CD4-positive, alpha-beta memory T cell (primary cell): ENCODE measurements around the gene ISL2. TPM values are rescaled to one million over a fixed set of nuclear protein-coding genes. Genes with fewer than 3 reads are reported as not detected.

Experiments
- CTCF ChIA-PET: fragments of 350-600 bp; sonication (Branson Sonifier 250); formaldehyde crosslinking; loops from one replicate; lab custom pipeline; 2021; ENCODE audit warnings: inconsistent platforms; ENCODE audit not compliant: partially characterized antibody; lab: Charles Lee
- POLR2A ChIA-PET: fragments of 350-600 bp; sonication (Branson Sonifier 250); formaldehyde crosslinking; loops from one replicate; lab custom pipeline; 2021; ENCODE audit not compliant: partially characterized antibody; lab: Charles Lee
- DNase-seq, 5 donors: peaks; one replicate each; pipeline versions ENCODE4 v3.0.0 to v3.0.0-alpha.2; 2020 to 2022; ENCODE audit warnings: mixed read lengths in 1 of 5
- H3K27ac ChIP-seq: one replicate; pipeline ENCODE4 v1.7.0; 2013; ENCODE audit warnings: low read depth, low read length
- H3K27me3 ChIP-seq: 2 replicates; pipeline ENCODE4 v1.7.0; 2013; ENCODE audit warnings: mild to moderate bottlenecking, low read length, moderate library complexity; ENCODE audit not compliant: insufficient read depth
- H3K36me3 ChIP-seq: 2 replicates; pipeline ENCODE4 v1.7.0; 2013; ENCODE audit warnings: mild to moderate bottlenecking, low read length, moderate library complexity; ENCODE audit not compliant: insufficient read depth
- H3K4me1 ChIP-seq: 2 replicates; pipeline ENCODE4 v1.7.0; 2013; ENCODE audit warnings: mild to moderate bottlenecking, low read length, moderate library complexity; ENCODE audit not compliant: insufficient read depth
- H3K4me3 ChIP-seq, 2 donors: one replicate each; pipeline ENCODE4 v1.7.0; 2013; ENCODE audit warnings: low read length in 2 of 2, mild to moderate bottlenecking in 1 of 2
- H3K9me3 ChIP-seq, 2 donors: one replicate each; pipeline ENCODE4 v1.7.0; 2013; ENCODE audit warnings: low read length in 2 of 2, control low read depth in 1 of 2; ENCODE audit not compliant: control insufficient read depth in 1 of 2
- H3K27ac Mint-ChIP-seq, 7 donors: one replicate each; pipeline ENCODE4 v1.8.0; 2020 to 2021; ENCODE audit warnings: mixed read lengths in 7 of 7, mild to moderate bottlenecking in 6 of 7, inconsistent platforms in 3 of 7, moderate library complexity in 3 of 7
- H3K27me3 Mint-ChIP-seq, 2 donors: one replicate each; pipeline ENCODE4 v1.8.0; 2020 to 2021; ENCODE audit warnings: mixed read lengths in 2 of 2
- H3K36me3 Mint-ChIP-seq, 2 donors: one replicate each; pipeline ENCODE4 v1.8.0; 2020 to 2021; ENCODE audit warnings: mixed read lengths in 2 of 2, inconsistent platforms in 1 of 2, mild to moderate bottlenecking in 1 of 2
- H3K4me1 Mint-ChIP-seq, 4 donors: one replicate each; pipeline ENCODE4 v1.8.0; 2020 to 2021; ENCODE audit warnings: mixed read lengths in 4 of 4, mild to moderate bottlenecking in 1 of 4
- H3K4me3 Mint-ChIP-seq, 8 donors: one replicate each; pipeline ENCODE4 v1.8.0; 2020 to 2021; ENCODE audit warnings: mixed read lengths in 8 of 8, mild to moderate bottlenecking in 7 of 8, moderate library complexity in 6 of 8, inconsistent platforms in 3 of 8
- H3K9me3 Mint-ChIP-seq, 8 donors: one replicate each; pipeline ENCODE4 v1.8.0; 2020 to 2021; ENCODE audit warnings: mixed read lengths in 8 of 8, mild to moderate bottlenecking in 5 of 8, inconsistent platforms in 3 of 8, moderate library complexity in 1 of 8
- intact Hi-C: fragments of 100-400 bp; cut with micrococcal nuclease; formaldehyde crosslinking; loops from one replicate; pipeline ENCODE4 v1.15.1; 2023
- polyA plus RNA-seq, 2 donors: library from polyadenylated mRNA; unstranded; fragments of 300-500 nt; fragmentation: Illumina TruSeq; gene quantifications; one replicate each; pipeline ENCODE4 v1.2.3, GENCODE V29; 2021
- total RNA-seq, 2 experiments: library from RNA; stranded (reverse); gene quantifications; one replicate each; pipeline ENCODE4 v1.2.3, GENCODE V29; 2021

ISL2 gene
- total and polyA plus RNA-seq, 4 experiments from 2014 or later = not detected

- ChIA-PET CTCF (interaction anchor here (1.5 kb wide), 1 partner anchor 12 kb away, joined by 3 read pairs; the partner anchor contains the start of gene ETFA), POLR2A (no interaction called here)
- H3K4me1 ChIP-seq = peaks cover 4% of the 10 kb centered on the region
- intact Hi-C loops = no loop called here
- H3K9me3 ChIP-seq = no peaks in the 10 kb centered on the region
- Mint-ChIP-seq H3K9me3 (no peaks in the 10 kb centered on the region), H3K27me3 (no peaks in the 10 kb centered on the region), H3K36me3 (peaks cover 4 to 8% of the 10 kb centered on the region in 2 donors), H3K4me3 (no peak overlapping the region), H3K4me1 (peaks cover 19 to 39% (median 26%) of the 10 kb centered on the region in 4 donors), H3K27ac (no peak overlapping the region)
- no peaks in the 10 kb centered on the region for H3K27me3 ChIP-seq
- H3K27ac ChIP-seq = no peak overlapping the region
- H3K4me3 ChIP-seq = no peak overlapping the region
- no peaks in the 10 kb centered on the region for H3K36me3 ChIP-seq
- no peak for DNase-seq
These were observed 36.8 kb upstream of the ISL2 start for GRCh38 chr15:76299786-76300185.

GRCh38 chr15:76303909-76304308 lies 32.7 kb upstream of the ISL2 start:
- Mint-ChIP-seq H3K27me3 (no peaks in the 10 kb centered on the region), H3K4me1 (peaks cover 25 to 47% (median 34%) of the 10 kb centered on the region in 4 donors), H3K4me3 (no peak overlapping the region), H3K9me3 (peaks cover 0 to 2% (median 0%) of the 10 kb centered on the region in 8 donors), H3K27ac (no peak overlapping the region), H3K36me3 (peaks cover 1 to 12% of the 10 kb centered on the region in 2 donors)
- DNase-seq = no peak
- POLR2A ChIA-PET = no interaction called here
- H3K27me3 ChIP-seq = no peaks in the 10 kb centered on the region
- H3K27ac ChIP-seq = no peak overlapping the region
- peaks cover 9% of the 10 kb centered on the region for H3K4me1 ChIP-seq
- CTCF ChIA-PET = no interaction called here
- H3K9me3 ChIP-seq = no peaks in the 10 kb centered on the region
- H3K4me3 ChIP-seq = no peak overlapping the region
- intact Hi-C loops = no loop called here
- H3K36me3 ChIP-seq = no peaks in the 10 kb centered on the region

GRCh38 chr15:76309601-76310330 lies 26.8 kb upstream of the ISL2 start:
- H3K4me3 ChIP-seq = peak overlapping the region in 1 of 2 donors; percentile 74
- H3K36me3 ChIP-seq = no peaks in the 10 kb centered on the region
- peaks cover 5 to 8% of the 10 kb centered on the region in 2 donors for H3K36me3 Mint-ChIP-seq
- intact Hi-C loops = loop anchor here (2.0 to 10.0 kb wide), 2 partner anchors 35 to 1115 kb away; partner anchors contain the start of genes HMG20A and PEAK1
- no peak for DNase-seq
- ChIA-PET POLR2A (interaction anchor here (0.7 kb wide), 1 partner anchor 236 kb away, joined by 4 read pairs; no protein-coding TSS in a partner anchor), CTCF (interaction anchor here (1.1 kb wide), 1 partner anchor 16 kb away, joined by 4 read pairs; no protein-coding TSS in a partner anchor)
- no peak overlapping the region for H3K27ac ChIP-seq
- peaks cover 28 to 55% (median 41%) of the 10 kb centered on the region in 4 donors for H3K4me1 Mint-ChIP-seq
- H3K9me3 Mint-ChIP-seq = peaks cover 0 to 3% (median 0%) of the 10 kb centered on the region in 8 donors
- H3K27ac Mint-ChIP-seq = peak overlapping the region in 2 of 7 donors; percentile 46 to 92
- no peaks in the 10 kb centered on the region for H3K9me3 ChIP-seq
- H3K4me3 Mint-ChIP-seq = peak overlapping the region; percentile 7 to 96 (median 90)
- no peaks in the 10 kb centered on the region for H3K27me3 Mint-ChIP-seq
- no peaks in the 10 kb centered on the region for H3K27me3 ChIP-seq
- H3K4me1 ChIP-seq = peaks cover 21% of the 10 kb centered on the region

- Mint-ChIP-seq H3K4me3 (peak overlapping the region; percentile 88 to 96 (median 92)), H3K27ac (peak overlapping the region; percentile 15 to 94 (median 91)), H3K36me3 (peaks cover 3 to 5% of the 10 kb centered on the region in 2 donors), H3K27me3 (peaks cover 0 to 1% of the 10 kb centered on the region in 2 donors), H3K9me3 (peaks cover 0 to 3% (median 0%) of the 10 kb centered on the region in 8 donors), H3K4me1 (peaks cover 25 to 48% (median 36%) of the 10 kb centered on the region in 4 donors)
- ChIA-PET POLR2A (interaction anchor here (1.3 to 1.5 kb wide), 2 partner anchors 25 to 685 kb away, joined by 3 to 5 read pairs; partner anchors contain the start of gene PSTPIP1), CTCF (interaction anchor here (1.1 to 1.6 kb wide), 2 partner anchors 17 to 24 kb away, joined by 4 to 5 read pairs; no protein-coding TSS in a partner anchor)
- Histone ChIP-seq H3K27me3 (no peaks in the 10 kb centered on the region), H3K36me3 (no peaks in the 10 kb centered on the region), H3K9me3 (no peaks in the 10 kb centered on the region), H3K4me3 (peak overlapping the region; percentile 51 to 74), H3K4me1 (peaks cover 21% of the 10 kb centered on the region), H3K27ac (peak overlapping the region; percentile 72)
- DNase-seq = peak in 4 of 5 donors; percentile 8 to 44 (median 13)
- intact Hi-C loops = loop anchor here (1.0 to 10.0 kb wide), 3 partner anchors 24 to 1114 kb away; partner anchors contain the start of genes HMG20A and PEAK1
These were observed 26.0 kb upstream of the ISL2 start for GRCh38 chr15:76310475-76311099.

- peaks cover 0 to 1% of the 10 kb centered on the region in 2 donors for H3K27me3 Mint-ChIP-seq
- peak within 1 kb of the TSS; percentile 72 for H3K27ac ChIP-seq
- peaks cover 21% of the 10 kb centered on the region for H3K4me1 ChIP-seq
- H3K4me3 ChIP-seq = peak within 1 kb of the TSS; percentile 51 to 74
- H3K4me1 Mint-ChIP-seq = peaks cover 22 to 44% (median 33%) of the 10 kb centered on the region in 4 donors
- CTCF ChIA-PET = interaction anchor here (1.1 to 1.6 kb wide), 3 partner anchors 11 to 25 kb away, joined by 3 to 5 read pairs (median 4); no protein-coding TSS in a partner anchor
- intact Hi-C loops = loop anchor here (1.0 to 10.0 kb wide), 3 partner anchors 25 to 1113 kb away; partner anchors contain the start of genes HMG20A and PEAK1
- DNase-seq = peak; percentile 81 to 86 (median 84)
- peak within 1 kb of the TSS; percentile 88 to 96 (median 92) for H3K4me3 Mint-ChIP-seq
- POLR2A ChIA-PET = interaction anchor here (0.7 to 1.5 kb wide), 5 partner anchors 25 to 696 kb away, joined by 3 to 5 read pairs (median 3); partner anchors contain the start of gene PSTPIP1
- no peaks in the 10 kb centered on the region for H3K36me3 ChIP-seq
- H3K27me3 ChIP-seq = no peaks in the 10 kb centered on the region
- no peaks in the 10 kb centered on the region for H3K9me3 ChIP-seq
- peaks cover 3 to 5% of the 10 kb centered on the region in 2 donors for H3K36me3 Mint-ChIP-seq
- H3K27ac Mint-ChIP-seq = peak within 1 kb of the TSS; percentile 59 to 94 (median 91)
- H3K9me3 Mint-ChIP-seq = peaks cover 0 to 3% (median 0%) of the 10 kb centered on the region in 8 donors
These were observed 25.2 kb upstream of the ISL2 start, which contains the start of gene ETFA for GRCh38 chr15:76311100-76311953. ETFA (minus strand) TSS chr15:76311469; CDS start chr15:76311388, 81 bp downstream.

- Histone ChIP-seq H3K4me1 (peaks cover 21% of the 10 kb centered on the region), H3K9me3 (no peaks in the 10 kb centered on the region), H3K4me3 (no peak overlapping the region), H3K27ac (no peak overlapping the region), H3K36me3 (no peaks in the 10 kb centered on the region), H3K27me3 (no peaks in the 10 kb centered on the region)
- peak overlapping the region in 6 of 7 donors; percentile 4 to 92 (median 38) for H3K27ac Mint-ChIP-seq
- peaks cover 0 to 3% (median 0%) of the 10 kb centered on the region in 8 donors for H3K9me3 Mint-ChIP-seq
- ChIA-PET CTCF (no interaction called here), POLR2A (no interaction called here)
- H3K4me3 Mint-ChIP-seq = peak overlapping the region; percentile 43 to 94 (median 91)
- peaks cover 0 to 1% of the 10 kb centered on the region in 2 donors for H3K27me3 Mint-ChIP-seq
- intact Hi-C loops = loop anchor here (10.0 kb wide), 1 partner anchor 1112 kb away; the partner anchor contains the start of genes HMG20A and PEAK1
- peaks cover 3 to 5% of the 10 kb centered on the region in 2 donors for H3K36me3 Mint-ChIP-seq
- no peak for DNase-seq
- peaks cover 19 to 44% (median 32%) of the 10 kb centered on the region in 4 donors for H3K4me1 Mint-ChIP-seq
These were observed 23.9 kb upstream of the ISL2 start for GRCh38 chr15:76312540-76313174.
